GM19452 (cell line): ENCODE data around the gene SEMA5A.

ENCODE experiments used
- ATAC-seq: cut with Tn5 transposase; IDR thresholded peaks from one replicate; pipeline ENCODE4 v1.9.1; 2021; ENCODE audit not compliant: unreplicated experiment

SEMA5A gene

GRCh38 chr5:9139344-9139743 is 406.5 kb downstream of the SEMA5A start:
- no peak for ATAC-seq

- no peak for ATAC-seq
These were observed 417.7 kb downstream of the SEMA5A start for GRCh38 chr5:9128136-9128535.

GRCh38 chr5:9126490-9126889 is 419.4 kb downstream of the SEMA5A start:
- no peak for ATAC-seq

- no peak for ATAC-seq
These were observed 420.0 kb downstream of the SEMA5A start for GRCh38 chr5:9125852-9126251.

GRCh38 chr5:9124838-9125237 is 421.0 kb downstream of the SEMA5A start:
- ATAC-seq, result no peak

GRCh38 chr5:9124071-9124470 is 421.8 kb downstream of the SEMA5A start:
- no peak for ATAC-seq

GRCh38 chr5:9122528-9122927 is 423.3 kb downstream of the SEMA5A start:
- ATAC-seq, result no peak

- ATAC-seq, result no peak
These were observed 424.3 kb downstream of the SEMA5A start for GRCh38 chr5:9121597-9121996.

- no peak for ATAC-seq
These were observed 427.0 kb downstream of the SEMA5A start for GRCh38 chr5:9118852-9119251.

- ATAC-seq, result no peak
These were observed 430.8 kb downstream of the SEMA5A start for GRCh38 chr5:9115093-9115492.

GRCh38 chr5:9112520-9113291 is 433.2 kb downstream of the SEMA5A start:
- ATAC-seq, result no peak

GRCh38 chr5:9108162-9108561 is 437.7 kb downstream of the SEMA5A start:
- no peak for ATAC-seq

- no peak for ATAC-seq
These were observed 440.0 kb downstream of the SEMA5A start for GRCh38 chr5:9105851-9106250.

- no peak for ATAC-seq
These were observed 441.1 kb downstream of the SEMA5A start for GRCh38 chr5:9104571-9105339.

GRCh38 chr5:9103290-9103689 is 442.6 kb downstream of the SEMA5A start:
- no peak for ATAC-seq

GRCh38 chr5:9099689-9100088 is 446.2 kb downstream of the SEMA5A start:
- no peak for ATAC-seq

GRCh38 chr5:9098990-9099389 is 446.9 kb downstream of the SEMA5A start:
- no peak for ATAC-seq

GRCh38 chr5:9094582-9094981 is 451.3 kb downstream of the SEMA5A start:
- no peak for ATAC-seq

GRCh38 chr5:9091896-9092662 is 453.8 kb downstream of the SEMA5A start:
- ATAC-seq, result no peak

- ATAC-seq, result no peak
These were observed 455.4 kb downstream of the SEMA5A start for GRCh38 chr5:9090381-9091026.

GRCh38 chr5:9089893-9090292 is 456.0 kb downstream of the SEMA5A start:
- no peak for ATAC-seq
